NCI-H524 (cell line): ENCODE results near the gene CCDC6.

Source experiments
- DNase-seq, 2 experiments: peaks; one replicate each; lab custom pipeline; 2025; lab: John Stamatoyannopoulos, UW

The CCDC6 gene

DNA sequence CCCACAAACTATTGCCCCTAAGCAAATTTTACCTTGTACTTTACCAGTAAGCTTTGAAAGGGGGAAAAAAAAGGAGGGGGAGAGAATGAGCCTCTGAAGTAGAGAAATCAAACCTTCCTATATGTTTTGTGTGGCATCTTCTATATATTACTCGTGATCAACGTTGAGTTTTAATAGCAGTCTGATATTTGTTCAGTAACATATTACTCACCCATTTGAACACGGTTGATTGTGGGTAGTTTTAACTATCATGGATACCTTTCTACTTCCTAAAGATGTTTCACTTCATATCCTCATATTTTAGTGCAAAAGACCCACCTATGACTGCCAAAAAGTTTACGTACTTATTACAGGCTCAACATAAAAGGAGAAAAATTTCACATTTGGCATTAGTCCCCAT lies 54.5 kb downstream of the CCDC6 start:
- no peak for DNase-seq

DNA sequence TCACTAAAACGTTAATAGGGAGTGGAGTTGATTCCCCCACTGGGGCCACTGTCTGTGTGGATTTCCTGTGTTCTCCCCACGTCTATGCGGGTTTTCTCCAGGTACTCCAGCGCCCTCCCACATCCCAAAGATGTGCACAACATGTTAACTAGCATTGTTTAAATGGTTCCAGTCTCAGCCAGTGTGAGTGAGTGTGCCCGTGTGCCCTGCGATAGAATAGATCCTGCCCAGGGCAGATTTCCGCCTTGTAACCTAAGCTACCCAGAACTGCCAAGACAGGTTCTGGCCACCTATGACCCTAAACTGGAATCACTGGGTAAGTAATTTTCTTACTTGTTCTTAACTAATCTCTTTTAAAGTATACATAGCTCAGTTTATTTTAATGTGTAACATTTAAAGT lies 58.5 kb downstream of the CCDC6 start:
- DNase-seq = no peak

DNA sequence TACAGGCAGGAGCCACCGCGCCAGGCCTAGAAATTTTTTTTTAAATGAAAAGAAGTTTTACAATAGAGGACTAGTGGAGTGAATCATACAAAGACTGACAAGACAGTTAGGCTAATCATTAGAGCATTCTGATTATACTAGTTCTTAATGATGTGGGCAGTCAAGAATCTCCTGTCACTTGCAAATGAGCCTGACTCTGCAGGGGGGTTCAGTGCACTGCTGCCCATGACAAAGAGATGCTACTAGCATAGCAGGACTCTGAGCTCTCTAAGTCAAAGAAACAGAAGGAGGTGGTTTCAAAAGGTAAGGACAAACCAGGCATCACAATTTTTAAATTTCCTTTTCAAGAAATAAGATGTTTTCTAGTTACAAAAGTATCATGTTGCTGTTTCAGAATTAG lies 59.0 kb downstream of the CCDC6 start:
- DNase-seq = no peak

DNA sequence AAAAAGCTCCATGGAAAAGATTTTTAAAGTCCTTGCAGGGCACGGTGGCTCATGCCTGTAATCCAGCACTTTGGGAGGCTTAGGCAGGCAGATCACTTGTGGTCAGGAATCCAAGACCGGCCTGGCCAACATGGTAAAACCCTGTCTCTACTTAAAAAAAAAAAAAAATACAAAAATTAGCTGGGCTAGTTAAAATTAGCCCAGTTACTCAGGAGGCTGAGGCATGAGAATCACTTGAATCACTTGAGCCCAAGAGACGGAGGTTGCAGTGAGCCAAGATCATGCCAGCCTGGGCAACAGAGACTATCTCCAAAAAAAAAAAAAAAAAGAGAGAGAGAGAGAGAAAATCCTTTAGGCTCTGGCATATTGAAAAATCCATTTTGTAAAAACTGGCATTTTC lies 61.9 kb downstream of the CCDC6 start:
- no peak for DNase-seq

DNA sequence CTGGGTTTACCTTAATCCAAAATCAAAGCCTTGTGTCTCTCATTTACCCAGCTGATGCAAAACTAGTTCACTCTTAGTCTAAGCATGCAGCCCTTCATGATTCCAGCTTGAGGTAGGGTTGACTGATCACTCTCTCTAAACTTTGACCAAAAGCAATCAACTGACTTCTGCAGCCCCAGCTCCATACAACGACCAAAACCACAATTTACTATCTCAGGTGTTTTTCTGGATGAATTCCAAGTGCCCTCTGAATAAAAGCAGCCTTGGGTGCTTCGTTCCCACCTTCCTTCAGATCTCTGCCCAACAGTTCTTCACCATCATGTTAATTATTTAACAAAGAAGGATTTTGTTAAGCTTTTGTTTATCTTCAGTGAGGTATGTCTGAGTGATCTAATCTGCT lies 62.6 kb downstream of the CCDC6 start:
- no peak for DNase-seq

DNA sequence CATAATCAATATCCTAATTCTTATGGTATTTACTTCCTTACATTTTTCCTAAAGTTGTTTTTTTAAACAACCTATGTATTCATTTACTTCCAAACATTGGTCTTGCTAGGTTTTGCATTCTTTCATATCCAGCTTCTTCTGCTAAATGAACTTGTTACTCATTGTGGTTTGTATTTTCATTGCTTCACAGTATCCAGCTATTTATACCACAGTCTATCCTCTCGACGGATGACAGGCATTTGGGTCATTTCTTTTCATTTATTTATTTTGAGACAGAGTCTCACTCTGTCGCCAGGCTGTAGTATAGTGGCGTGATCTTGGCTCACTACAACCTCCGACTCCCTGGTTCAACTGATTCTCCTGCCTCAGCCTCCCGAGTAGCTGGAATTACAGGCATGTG lies 66.8 kb downstream of the CCDC6 start:
- DNase-seq = no peak

DNA sequence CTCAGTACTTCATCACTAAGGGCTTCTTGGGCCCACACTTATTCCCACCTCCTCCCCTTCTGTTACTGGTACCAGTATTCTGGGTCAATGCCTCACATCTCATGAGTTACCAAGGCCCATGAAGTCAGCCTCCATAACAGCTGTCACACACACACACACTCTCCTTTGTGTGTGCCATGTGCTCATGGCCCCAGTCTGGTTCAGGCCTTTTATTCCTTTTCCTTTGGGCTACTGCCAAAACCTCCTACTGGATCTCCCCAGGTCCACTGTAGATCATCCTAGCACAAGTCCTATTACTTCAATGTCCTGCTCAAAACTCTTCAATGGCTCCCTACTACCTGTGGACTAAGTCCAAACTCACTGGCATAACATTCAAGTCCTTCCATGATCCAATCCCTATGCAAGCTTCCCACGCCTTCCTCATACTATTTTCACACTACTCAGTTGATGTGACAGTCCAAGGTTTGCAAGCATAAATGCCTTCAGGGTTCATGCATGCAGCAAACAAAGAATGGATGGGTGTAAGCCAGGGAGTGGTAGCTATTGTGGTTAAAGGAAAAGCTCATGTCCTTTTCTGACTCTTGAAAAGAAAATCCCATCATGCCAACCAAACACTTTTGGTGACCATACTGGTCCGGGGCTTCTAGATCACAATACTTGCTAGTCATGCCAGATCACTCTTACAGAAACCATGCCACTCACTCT lies 68.1 kb downstream of the CCDC6 start:
- no peak for DNase-seq

DNA sequence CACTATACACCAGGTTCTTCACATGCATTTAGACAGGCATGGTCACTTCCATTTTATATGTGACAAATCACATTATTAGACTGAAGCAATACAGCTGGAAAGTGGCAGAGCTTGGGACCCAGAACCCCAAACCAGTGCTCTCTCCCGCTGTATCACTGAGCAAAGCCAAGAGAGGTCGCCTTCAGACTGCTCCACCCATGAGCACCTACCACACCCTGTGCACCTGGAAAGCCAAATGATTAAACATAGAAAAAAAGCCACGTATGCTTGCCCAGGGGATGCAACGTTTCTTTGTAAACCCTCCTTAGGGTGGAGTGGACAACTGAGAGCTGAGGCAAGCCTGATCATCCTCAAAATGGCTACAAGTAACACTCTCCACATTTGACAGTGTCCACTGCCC lies 72.5 kb downstream of the CCDC6 start:
- no peak for DNase-seq

DNA sequence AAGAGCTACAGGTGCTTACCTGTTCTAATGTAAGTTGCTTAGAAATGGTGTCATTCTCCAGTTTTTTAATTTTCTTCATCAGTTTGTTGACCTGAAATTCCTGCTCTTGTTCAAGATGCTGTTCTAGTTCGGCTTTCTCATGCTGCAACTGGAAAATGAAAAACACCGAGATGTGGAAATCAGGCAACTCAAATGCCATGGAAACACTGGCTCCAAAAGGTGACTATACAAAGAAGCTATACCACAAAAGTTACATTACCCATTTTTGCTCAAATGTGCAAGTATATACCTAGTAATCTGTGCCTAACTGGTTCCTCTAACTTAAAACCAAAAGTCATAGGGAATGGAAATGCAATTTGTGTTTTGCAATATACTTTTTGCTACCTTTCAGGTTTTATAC lies 73.8 kb downstream of the CCDC6 start:
- DNase-seq = no peak

DNA sequence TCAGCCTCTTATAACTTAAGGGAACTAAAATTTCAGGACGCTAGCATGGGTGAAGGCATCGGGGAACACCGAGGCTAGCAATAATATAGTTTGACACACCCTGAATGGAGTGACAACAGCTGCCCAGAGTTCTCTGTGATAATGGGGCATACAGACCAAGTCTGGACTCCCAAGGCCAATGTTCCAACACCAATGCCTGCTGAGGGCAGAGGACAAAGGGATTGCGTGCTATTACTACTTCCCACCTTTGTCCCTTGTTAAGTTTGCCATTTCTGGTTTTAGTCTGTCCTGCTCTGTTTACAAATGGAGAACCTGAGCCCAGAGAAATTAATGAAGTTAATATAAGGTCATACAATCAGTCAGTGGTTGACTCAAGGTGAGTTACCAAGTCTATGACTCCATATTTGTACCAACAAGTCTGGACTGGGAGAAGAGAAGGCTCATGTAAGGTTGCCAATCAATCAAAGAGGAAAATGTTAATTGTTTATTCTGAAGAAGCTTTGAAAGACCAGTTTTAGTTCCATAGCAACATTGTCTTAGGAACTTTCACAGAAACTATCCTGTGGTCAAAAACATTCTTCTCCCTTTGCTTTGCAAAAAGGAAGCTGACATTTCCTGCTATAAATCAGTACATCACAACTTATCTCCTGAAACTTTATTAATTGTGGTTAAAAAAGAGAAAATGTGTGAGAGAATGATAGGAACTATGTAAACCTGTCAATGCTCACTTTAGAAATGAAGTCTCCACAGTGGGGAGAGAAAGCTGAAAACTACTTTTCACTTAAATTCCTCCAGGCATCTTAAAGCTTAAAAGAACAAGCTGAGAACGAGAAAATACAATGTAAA lies 74.5 kb downstream of the CCDC6 start:
- no peak for DNase-seq

DNA sequence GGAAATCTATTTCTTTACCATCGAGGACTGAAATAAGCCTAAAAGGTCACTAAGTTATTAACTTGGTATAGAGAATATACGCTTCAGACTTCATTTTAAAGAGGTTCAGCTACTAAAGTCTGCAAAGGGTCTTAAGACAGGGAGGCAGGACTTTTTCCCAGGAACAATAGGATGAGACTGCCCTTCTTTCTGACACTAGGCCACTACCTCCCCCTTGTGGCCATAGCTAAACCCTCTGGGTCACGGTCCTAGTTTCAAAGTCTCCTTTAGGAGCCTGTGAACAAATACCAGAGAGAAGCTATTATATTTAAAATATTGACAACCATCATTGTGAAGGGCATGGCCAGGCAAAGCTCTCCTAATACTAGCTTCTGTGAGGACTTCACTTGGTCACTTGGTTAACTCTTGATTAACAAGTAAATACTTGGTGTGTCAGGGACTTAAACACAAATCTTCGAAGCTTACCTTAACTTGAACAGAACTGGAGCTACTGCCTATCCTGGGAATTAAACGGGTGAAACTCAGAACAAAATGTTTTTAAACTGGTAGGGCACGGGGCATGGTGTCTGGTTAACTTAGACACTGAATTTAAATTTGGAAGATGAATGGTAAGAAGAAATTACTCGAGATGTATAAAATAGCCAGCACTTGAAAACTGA lies 75.6 kb downstream of the CCDC6 start:
- DNase-seq = peak; percentile 1 to 43

DNA sequence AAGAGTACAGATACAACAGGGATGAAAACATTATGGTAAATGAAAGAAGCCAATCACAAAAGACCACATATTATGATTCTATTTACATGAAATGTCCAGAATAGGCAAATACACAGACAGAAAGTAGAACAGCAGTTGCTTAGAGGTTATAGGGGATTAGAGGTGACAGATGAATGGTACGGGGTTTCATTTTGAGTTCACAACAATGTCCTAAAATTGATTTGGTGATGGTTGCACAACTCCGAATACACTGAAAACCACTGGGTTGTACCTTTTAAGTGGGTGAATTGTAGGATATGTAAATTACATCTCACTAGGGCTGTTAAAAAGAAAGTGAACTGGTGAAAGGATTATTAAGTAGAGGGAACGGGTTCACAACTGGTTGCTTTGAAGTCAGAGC lies 76.8 kb downstream of the CCDC6 start:
- DNase-seq = no peak

DNA sequence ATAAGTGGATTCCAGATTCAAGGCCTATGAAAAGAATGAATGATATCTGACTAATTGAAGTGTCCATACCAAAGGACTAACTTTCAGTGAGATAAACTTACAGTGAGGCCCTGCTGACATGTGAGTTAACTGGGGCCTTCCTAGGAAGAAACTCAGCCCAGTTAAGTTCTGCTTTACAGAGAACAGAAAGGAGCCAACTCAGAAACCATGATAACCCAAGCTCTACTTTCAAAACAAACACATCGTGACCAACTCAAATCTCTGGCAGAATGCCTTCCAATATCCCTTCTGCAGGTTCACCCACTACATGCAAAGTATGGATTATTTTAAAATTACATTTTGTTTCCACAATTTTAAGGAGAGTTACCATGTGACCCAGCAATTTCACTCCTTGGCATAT lies 77.3 kb downstream of the CCDC6 start:
- DNase-seq = no peak

DNA sequence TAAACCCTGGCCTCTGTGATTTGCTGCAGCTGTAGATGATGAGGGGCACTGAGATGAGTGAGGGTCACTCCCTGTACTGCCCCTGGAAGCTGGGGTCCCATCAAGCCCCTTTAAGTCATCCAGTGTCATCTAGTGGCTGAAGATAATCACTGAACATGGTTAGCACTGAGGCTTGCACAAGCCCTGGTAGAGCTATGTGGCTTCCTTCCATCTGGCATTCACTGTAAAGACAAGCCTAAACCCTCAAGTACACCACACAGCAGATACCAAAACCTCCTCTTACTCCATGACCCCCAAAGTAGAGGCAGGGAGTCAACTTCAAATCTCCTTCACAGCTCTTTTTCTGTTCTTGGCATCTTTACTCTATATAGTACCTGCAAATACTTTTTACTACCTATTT lies 80.4 kb downstream of the CCDC6 start:
- no peak for DNase-seq

DNA sequence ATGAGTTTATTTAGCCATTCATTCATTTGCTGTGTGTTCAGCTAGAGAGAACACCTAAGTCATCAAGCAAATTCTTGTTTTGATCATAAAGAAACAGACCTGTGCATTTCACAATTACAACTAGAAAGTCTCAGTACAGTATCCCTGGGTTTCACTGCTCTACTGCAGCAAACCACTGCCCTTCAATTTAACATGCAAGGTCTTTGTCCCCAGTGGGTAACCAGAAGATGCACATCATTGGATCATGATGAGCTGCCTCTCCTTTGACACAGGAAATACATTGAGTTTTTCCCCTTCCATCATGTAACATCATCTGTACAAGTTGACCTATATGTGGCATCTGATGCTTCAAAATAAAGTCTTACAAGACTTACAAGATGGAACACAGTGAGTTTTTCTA lies 82.6 kb downstream of the CCDC6 start:
- no peak for DNase-seq

DNA sequence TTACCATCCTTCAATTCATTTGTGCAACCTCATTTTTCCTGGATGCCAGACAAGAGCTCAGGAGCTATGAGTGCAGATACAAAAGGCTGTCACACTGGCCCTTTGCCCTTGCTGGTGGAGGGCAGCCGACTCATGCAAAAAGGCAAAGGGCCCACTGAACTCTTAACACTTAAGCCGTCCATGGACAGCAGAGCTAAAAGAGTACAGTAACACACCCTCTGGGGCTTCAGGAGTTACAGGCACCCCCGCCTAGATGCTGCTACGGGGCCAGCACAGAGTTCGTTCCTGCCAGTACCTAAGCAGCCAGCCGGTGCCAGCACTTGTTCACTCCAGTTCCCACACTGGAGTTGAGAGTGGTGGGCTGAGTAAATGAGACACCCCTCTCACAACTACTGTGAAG lies 83.2 kb downstream of the CCDC6 start:
- no peak for DNase-seq

DNA sequence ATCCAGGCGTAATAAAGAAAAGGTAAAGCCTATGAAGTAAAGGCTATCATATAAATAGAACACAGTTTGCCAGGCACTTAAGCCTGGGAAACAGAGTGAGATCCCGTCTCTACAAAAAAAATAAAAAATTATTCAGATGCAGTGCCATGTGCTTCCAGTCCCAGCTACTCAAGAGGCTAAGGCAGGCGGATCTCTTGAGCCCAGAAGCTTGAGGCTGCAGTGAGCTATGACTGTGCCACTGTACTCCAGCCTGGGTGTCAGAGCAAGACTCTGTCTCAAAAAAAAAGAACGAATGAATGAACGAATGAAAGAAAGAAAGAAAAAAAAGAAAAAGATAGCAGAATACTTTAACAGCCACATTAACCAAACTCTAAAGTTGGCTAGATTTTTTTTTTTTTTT lies 85.9 kb downstream of the CCDC6 start:
- DNase-seq = no peak

DNA sequence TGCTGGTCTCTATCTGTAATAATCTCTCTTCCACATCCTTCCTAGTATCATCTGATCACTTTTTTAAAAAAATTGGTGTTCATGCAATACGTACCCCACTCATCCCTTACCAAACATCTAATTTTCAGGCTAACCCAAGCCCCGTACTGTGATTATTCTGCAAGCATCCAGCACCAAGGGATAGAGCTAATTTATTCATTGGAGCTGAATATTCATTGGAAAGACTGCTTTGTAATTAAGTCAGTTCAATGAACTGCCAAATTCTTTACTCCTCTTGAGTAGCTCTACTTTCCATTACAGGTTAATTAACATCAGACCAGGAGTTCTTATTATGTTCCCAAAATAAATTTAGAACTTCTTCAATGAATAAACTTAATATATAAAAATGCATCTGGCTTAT lies 86.7 kb downstream of the CCDC6 start:
- DNase-seq = no peak

DNA sequence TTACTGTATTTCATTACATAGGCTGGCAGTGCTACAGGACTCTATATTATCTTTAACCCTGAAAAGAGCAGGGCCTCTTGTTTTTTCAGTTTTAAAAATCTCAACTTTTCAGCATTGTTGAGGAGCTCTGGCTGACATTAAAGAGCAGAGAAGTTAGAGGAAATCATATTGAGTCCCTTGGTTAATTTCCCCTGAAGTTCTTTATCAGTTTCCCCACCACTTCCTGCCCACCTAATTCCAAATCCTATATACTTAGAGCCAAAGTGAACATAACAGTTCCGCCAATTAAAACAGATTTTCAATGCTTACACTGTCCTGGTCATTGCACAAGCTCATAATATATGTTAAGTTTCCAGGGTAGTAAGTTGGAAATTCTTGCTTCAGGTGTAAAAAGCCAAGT lies 87.1 kb downstream of the CCDC6 start:
- DNase-seq = no peak

DNA sequence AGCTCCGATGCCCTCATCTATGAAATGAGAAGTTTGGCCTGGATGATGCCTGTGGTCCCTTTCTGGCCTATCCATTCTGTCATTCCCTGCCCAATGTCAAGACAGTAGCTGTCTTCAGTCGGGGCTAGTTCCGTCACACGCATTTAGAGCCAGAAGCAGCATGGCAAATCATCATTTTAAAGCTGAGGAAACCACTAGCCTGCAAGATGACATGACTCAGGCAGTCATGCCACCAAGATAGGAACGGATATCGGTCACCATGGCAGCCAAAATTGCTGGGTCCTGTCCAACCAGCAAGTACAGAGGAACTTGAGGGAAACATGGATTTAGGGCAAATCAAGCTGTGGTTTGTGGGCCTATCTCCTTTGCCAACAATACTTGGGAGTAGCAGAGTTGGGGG lies 88.6 kb downstream of the CCDC6 start:
- no peak for DNase-seq

DNA sequence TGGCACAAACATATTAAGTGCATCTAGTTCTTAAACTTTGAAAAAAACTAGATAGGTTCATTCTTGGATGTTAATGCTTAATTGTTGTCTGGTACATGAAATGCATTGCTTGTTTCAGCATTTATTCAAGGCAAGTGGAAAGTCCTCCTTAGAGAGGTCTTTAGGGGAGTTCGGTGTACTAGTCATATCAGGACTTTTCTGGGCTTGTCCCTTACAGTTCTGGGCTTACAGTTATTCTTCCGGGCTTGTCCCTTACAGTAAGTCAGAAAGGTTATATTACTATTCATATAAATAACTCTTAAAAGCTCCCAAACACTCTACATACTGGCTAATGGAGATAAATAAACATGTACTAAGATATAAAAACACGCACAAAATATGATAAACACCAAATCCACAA lies 91.5 kb downstream of the CCDC6 start:
- no peak for DNase-seq

DNA sequence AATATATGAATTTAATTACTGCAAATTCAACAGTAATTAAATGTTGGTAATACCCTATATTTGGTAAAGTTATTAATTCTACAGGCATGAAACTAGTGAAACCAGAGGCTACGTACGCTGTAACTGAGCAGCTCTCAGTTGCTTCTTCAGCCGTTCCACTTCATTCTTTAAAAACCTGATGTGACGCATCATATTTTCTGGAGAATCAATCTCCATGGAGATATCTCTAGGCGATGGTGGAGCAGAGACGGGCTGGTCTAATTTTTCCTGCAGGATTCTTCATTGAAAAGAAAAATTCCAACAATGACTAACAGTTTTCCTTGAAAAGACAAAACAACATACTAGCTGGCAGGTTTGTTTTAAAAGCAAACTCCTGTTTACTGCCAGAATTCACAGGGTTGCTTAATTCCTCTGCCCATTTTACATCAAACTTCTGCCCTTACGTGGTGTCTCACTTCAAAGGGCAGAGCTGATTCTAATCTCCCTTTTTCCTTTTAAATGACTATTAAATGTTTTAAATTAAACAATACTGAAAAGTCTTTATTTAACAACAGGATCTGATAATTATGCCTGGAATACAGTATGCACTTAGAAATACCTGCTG lies 93.7 kb downstream of the CCDC6 start:
- DNase-seq = no peak

DNA sequence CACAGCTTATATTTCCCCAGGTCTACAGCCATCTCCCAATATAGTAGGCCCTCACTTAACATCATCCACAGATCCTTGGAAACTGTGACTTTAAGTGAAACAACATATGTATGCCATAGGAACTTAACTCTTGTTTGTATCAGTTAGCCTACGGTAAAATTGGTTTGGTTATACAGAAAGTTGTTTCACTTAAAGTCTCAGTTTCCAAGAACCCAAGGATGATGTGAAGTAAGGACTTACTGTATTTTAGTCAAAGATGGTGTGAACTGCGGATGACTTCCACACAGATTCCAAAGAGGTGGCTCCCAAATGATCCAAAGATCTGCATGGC lies 96.7 kb downstream of the CCDC6 start:
- no peak for DNase-seq
